ENCODE measurements around the gene FAM169A.
"Not testable (repeated sequence)": the region's sequence is repeated elsewhere in the genome, so short reads cannot be mapped to it uniquely, and the experiment has no call there.

- TF ChIP-seq CTCF (IDR thresholded peaks at IDR 0.05; ENCODE audit: extremely low read depth in 1 of 2, insufficient read depth in 1 of 2, low read depth in 1 of 2, low read length in 2 of 2); GATA2 (IDR thresholded peaks at IDR 0.05; ENCODE audit: insufficient read depth, insufficient read length, low read depth, low read length); POLR2A (IDR thresholded peaks at IDR 0.05; ENCODE audit: low read depth, low read length): not testable (repeated sequence)
Observed at GRCh38 chr5:74791669-74792068, 74.5 kb downstream of the FAM169A start.
